ENCODE results near the gene OR8S1.
"Not testable (repeated sequence)": the region's sequence is repeated elsewhere in the genome, so short reads cannot be mapped to it uniquely, and the experiment has no call there.

- not testable (repeated sequence) for TF ChIP-seq EGR1 (IDR thresholded peaks at IDR 0.05; ENCODE audit: low read depth in 2 of 2); CTCF (IDR thresholded peaks at IDR 0.05; ENCODE audit: low read depth, low read length, missing input control); TAF1 (conservative IDR thresholded peaks at IDR 0.05); JUND (IDR thresholded peaks at IDR 0.05); GABPA (IDR thresholded peaks at IDR 0.05 in 1 of 2, conservative IDR thresholded peaks at IDR 0.05 in 1 of 2); REST (IDR thresholded peaks at IDR 0.05); RAD21 (IDR thresholded peaks at IDR 0.05); ATF3 (IDR thresholded peaks at IDR 0.05)
Observed at GRCh38 chr12:48520381-48520780, 5.1 kb upstream of the OR8S1 start.
